Subcutaneous adipose tissue (tissue), 4 donors: ENCODE measurements around the gene TSPOAP1. TPM values are rescaled to one million over a fixed set of nuclear protein-coding genes. Genes with fewer than 3 reads are reported as not detected.

Experiments
- total RNA-seq, 4 donors: library from RNA; depleted of rRNA; stranded (reverse); fragments of >200 nt; gene quantifications; one replicate each; pipeline ENCODE4 v1.1.0, GENCODE V29; 2016
- TF ChIP-seq, protein P1 (sequence below): fragments of 450-650 bp; IDR thresholded peaks from one replicate; pipeline ENCODE4 v1.5.1; 2016; ENCODE audit warnings: low read depth, mild to moderate bottlenecking, control low read depth, antibody characterized with exemption, moderate library complexity

Gene TSPOAP1
- total RNA-seq, 4 donors from 2014 or later: 0.65 to 4.3 (median 1.1) TPM

- TF ChIP-seq, protein P1, sequence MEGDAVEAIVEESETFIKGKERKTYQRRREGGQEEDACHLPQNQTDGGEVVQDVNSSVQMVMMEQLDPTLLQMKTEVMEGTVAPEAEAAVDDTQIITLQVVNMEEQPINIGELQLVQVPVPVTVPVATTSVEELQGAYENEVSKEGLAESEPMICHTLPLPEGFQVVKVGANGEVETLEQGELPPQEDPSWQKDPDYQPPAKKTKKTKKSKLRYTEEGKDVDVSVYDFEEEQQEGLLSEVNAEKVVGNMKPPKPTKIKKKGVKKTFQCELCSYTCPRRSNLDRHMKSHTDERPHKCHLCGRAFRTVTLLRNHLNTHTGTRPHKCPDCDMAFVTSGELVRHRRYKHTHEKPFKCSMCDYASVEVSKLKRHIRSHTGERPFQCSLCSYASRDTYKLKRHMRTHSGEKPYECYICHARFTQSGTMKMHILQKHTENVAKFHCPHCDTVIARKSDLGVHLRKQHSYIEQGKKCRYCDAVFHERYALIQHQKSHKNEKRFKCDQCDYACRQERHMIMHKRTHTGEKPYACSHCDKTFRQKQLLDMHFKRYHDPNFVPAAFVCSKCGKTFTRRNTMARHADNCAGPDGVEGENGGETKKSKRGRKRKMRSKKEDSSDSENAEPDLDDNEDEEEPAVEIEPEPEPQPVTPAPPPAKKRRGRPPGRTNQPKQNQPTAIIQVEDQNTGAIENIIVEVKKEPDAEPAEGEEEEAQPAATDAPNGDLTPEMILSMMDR: no peak
Measured at GRCh38 chr17:58269557-58270291, 58.9 kb downstream of the TSPOAP1 start.

DNA sequence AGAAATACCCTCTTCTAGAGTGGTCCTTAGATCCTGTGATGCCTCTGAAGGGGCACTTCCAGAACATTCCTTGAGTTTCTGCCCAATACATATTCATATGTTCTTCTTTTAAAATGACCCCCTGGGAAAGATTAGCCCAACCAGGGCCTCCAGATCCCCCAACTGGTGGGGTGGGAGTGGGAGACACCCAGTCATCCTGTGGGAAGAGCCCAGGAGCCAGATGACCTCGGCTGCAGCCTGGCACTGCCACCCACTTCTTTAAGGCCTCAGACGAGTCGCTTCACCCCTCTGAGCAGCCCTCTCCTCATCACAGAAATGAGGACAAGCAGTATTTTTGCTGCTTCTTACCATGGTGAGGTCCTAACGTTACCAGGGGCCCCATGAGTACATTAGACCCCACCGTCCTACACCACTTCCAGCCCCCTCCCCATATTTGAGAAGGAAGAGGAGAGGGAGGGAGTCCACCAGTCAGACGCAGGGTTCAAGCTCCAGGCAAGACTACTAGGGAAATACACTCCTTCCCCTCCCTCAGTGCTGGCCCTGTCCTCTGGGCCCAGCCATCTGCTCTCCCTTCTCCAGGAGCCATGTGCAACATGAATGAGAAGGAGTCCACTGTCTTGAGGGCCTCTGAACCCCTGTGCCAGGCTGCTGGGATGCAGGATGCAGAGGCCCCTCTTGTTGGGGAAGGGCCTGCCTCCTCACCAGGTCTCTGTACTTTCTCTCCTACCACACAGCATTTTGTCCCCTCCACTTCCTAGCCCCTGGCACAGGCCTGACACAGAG is 59.6 kb downstream of the TSPOAP1 start:
- TF ChIP-seq, protein P1: no peak

GRCh38 chr17:58268326-58268725 is 60.3 kb downstream of the TSPOAP1 start:
- TF ChIP-seq, protein P1: no peak

GRCh38 chr17:58267347-58268324 is 61.0 kb downstream of the TSPOAP1 start:
- TF ChIP-seq, protein P1: no peak

DNA sequence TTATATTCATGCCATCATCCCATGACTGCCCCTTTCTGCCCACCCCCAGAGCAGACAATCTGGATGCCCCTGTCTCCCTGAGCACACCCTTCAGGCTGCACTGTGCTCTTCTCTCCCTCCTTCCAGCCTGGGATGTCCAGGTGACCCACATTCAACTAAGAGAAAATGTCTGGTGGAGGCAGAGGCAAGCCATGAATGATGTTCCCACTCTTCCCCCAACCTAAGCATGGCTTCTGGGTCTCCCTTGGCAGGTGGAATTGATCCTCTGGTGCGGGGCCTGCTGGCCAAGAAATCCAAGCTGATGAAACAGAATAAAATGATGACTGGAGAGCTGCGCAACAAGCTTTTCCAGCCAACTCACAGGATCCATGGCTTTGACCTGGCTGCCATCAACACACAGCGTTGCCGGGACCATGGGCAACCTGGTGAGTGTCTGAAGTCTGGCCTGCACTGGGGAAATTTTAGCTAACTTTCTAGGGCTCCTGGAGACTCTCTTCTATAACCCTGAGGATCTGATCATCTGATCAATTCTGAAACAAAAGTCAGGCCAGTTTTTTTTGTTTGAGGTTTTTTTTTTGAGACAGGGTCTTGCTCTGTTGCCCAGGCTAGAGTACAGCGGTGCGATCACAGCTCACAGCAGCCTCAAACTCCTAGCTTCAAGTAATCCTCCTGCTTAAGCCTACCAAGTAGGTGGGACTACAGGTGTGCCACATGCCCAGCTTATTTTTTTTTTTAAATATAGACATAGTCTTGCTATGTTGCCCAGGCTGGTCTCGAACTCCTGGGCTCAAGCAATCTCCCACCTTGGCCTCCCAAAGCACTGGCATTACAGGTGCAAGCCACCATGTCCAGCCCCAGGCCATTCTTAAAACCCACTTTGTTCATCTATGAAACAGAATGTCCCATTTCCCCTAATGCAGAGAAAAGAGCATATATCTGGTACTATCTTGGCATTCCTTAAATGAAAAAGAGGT is 62.4 kb downstream of the TSPOAP1 start:
- TF ChIP-seq, protein P1: no peak

DNA sequence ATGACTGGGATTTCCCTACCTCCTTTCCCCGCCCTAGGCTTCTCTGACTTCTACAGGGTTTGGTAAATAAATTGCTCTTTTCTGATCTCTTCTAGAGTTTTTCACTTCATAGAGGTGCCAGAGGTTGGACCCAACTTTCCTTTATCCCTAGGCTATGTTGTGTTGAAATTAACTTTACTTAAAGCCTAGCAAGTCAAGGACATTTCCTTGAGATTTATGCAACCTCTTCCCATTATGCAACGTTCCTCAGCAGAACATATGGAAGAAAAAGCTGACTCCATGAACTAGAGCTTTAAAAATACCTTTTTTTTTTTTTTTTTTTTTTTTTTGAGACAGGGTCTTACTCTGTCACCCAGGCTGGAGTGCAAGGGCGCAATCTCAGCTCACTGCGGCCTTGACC is 63.3 kb downstream of the TSPOAP1 start:
- TF ChIP-seq, protein P1: no peak
